ENCODE results near the gene GNPTG. TPM values are rescaled to one million over a fixed set of nuclear protein-coding genes. Genes with fewer than 3 reads are reported as not detected.
A peak's percentile ranks its signal among the peaks of the same experiment; 100 is the strongest.

GNPTG gene
- 58.3 to 68.4 TPM (median 60.7 TPM) in 3 replicates for total RNA-seq
- long read RNA-seq, transcript GNPTG-201 (11 exons, 1,983 nt): major isoform, 96 of 115 reads
- long read RNA-seq, partial matches to known transcripts: 7 of 115 reads
- long read RNA-seq, other reads (novel, unspliced or antisense): 11 of 115 reads

GRCh38 chr16:1351582-1352362 lies at the start of gene GNPTG, which contains the start of gene TSR3:
Gene GNPTG, plus strand, starts transcription at chr16:1351931. Its CDS starts 35 bp downstream, at chr16:1351966.
Gene TSR3, minus strand, starts transcription at chr16:1351878. Its CDS starts 74 bp downstream, at chr16:1351804.
- Mint-ChIP-seq H3K4me1 (ENCODE audit: low read depth) (peaks cover 40% of the 10 kb centered on the region), H3K27me3 (ENCODE audit: low read depth) (no peaks in the 10 kb centered on the region), H3K36me3 (ENCODE audit: low read depth) (peaks cover 2% of the 10 kb centered on the region), H3K4me3 (ENCODE audit: unreplicated experiment) (peak within 1 kb of the TSS; percentile 87), H3K9me3 (ENCODE audit: low read depth) (no peaks in the 10 kb centered on the region), H3K27ac (ENCODE audit: unreplicated experiment) (peak within 1 kb of the TSS; percentile 84)
- DNase-seq (ENCODE audit: low spot score): no peak
- TF ChIP-seq CTCF (IDR thresholded peaks at IDR 0.05): no peak

- H3K4me1 Mint-ChIP-seq (ENCODE audit: low read depth): peaks cover 8% of the 10 kb centered on the region
Observed at GRCh38 chr16:1305823-1306222, 45.9 kb upstream of the GNPTG start.

GRCh38 chr16:1306334-1306733 lies 45.4 kb upstream of the GNPTG start:
- Mint-ChIP-seq H3K36me3 (ENCODE audit: low read depth) (no peaks in the 10 kb centered on the region), H3K9me3 (ENCODE audit: low read depth) (no peaks in the 10 kb centered on the region), H3K27ac (ENCODE audit: unreplicated experiment) (peak overlapping the region; percentile 63), H3K4me3 (ENCODE audit: unreplicated experiment) (no peak overlapping the region), H3K4me1 (ENCODE audit: low read depth) (peaks cover 13% of the 10 kb centered on the region), H3K27me3 (ENCODE audit: low read depth) (peaks cover 3% of the 10 kb centered on the region)
- DNase-seq (ENCODE audit: low spot score): no peak
- no peak for TF ChIP-seq CTCF (IDR thresholded peaks at IDR 0.05)

More at GRCh38 chr16:1305823-1306222, 45.9 kb upstream of the GNPTG start:
- Mint-ChIP-seq H3K9me3 (ENCODE audit: low read depth) (no peaks in the 10 kb centered on the region), H3K36me3 (ENCODE audit: low read depth) (no peaks in the 10 kb centered on the region), H3K27ac (ENCODE audit: unreplicated experiment) (no peak overlapping the region), H3K27me3 (ENCODE audit: low read depth) (peaks cover 3% of the 10 kb centered on the region), H3K4me3 (ENCODE audit: unreplicated experiment) (no peak overlapping the region)
- DNase-seq (ENCODE audit: low spot score): no peak
- TF ChIP-seq CTCF (IDR thresholded peaks at IDR 0.05): no peak

- DNase-seq (ENCODE audit: low spot score): no peak
Observed at GRCh38 chr16:1308036-1308976, 43.4 kb upstream of the GNPTG start.

More at GRCh38 chr16:1308036-1308976, 43.4 kb upstream of the GNPTG start:
- no peak for TF ChIP-seq CTCF (IDR thresholded peaks at IDR 0.05)
- H3K4me1 Mint-ChIP-seq (ENCODE audit: low read depth): peaks cover 31% of the 10 kb centered on the region
- no peaks in the 10 kb centered on the region for H3K36me3 Mint-ChIP-seq (ENCODE audit: low read depth)
- H3K4me3 Mint-ChIP-seq (ENCODE audit: unreplicated experiment): peak overlapping the region; percentile 81
- no peaks in the 10 kb centered on the region for H3K9me3 Mint-ChIP-seq (ENCODE audit: low read depth)
- peak overlapping the region; percentile 51 for H3K27ac Mint-ChIP-seq (ENCODE audit: unreplicated experiment)
- no peaks in the 10 kb centered on the region for H3K27me3 Mint-ChIP-seq (ENCODE audit: low read depth)
